ENCODE measurements around the gene UGT2A3. TPM values are rescaled to one million over a fixed set of nuclear protein-coding genes. Genes with fewer than 3 reads are reported as not detected.

UGT2A3 gene
- total RNA-seq, 1 donor from 2014 or later = not detected

GRCh38 chr4:68953056-68953596, 1.5 kb upstream of the UGT2A3 start:
- Histone ChIP-seq H3K27ac (no peak overlapping the region), H3K36me3 (no peaks in the 10 kb centered on the region), H3K27me3 (ENCODE audit: low read depth) (no peaks in the 10 kb centered on the region), H3K4me1 (no peaks in the 10 kb centered on the region), H3K9me3 (no peaks in the 10 kb centered on the region), H3K4me3 (no peak overlapping the region)
- ATAC-seq (no peak), DNase-seq (no peak)
- intact Hi-C loops (cut with DNase I) = no loop called here
- no peak for TF ChIP-seq CTCF (IDR thresholded peaks at IDR 0.05)

GRCh38 chr4:68951806-68952585, 392 bp upstream of the UGT2A3 start:
- intact Hi-C loops (cut with DNase I) = no loop called here
- Histone ChIP-seq H3K4me3 (no peak overlapping the region), H3K9me3 (no peaks in the 10 kb centered on the region), H3K27me3 (ENCODE audit: low read depth) (no peaks in the 10 kb centered on the region), H3K36me3 (no peaks in the 10 kb centered on the region), H3K27ac (no peak overlapping the region), H3K4me1 (no peaks in the 10 kb centered on the region)
- DNase-seq (no peak), ATAC-seq (no peak)
- TF ChIP-seq CTCF (IDR thresholded peaks at IDR 0.05) = no peak

- Histone ChIP-seq H3K27ac (no peak overlapping the region), H3K27me3 (ENCODE audit: low read depth) (no peaks in the 10 kb centered on the region), H3K4me3 (no peak overlapping the region), H3K4me1 (no peaks in the 10 kb centered on the region), H3K36me3 (no peaks in the 10 kb centered on the region), H3K9me3 (no peaks in the 10 kb centered on the region)
- no peak for DNase-seq
- intact Hi-C loops (cut with DNase I) = no loop called here
- TF ChIP-seq CTCF (IDR thresholded peaks at IDR 0.05) = no peak
- no peak for ATAC-seq
These were observed 1.6 kb downstream of the UGT2A3 start for GRCh38 chr4:68950033-68950432.

GRCh38 chr4:68948985-68949384, 2.6 kb downstream of the UGT2A3 start:
- intact Hi-C loops (cut with DNase I) = no loop called here
- Histone ChIP-seq H3K27me3 (ENCODE audit: low read depth) (no peaks in the 10 kb centered on the region), H3K9me3 (no peaks in the 10 kb centered on the region), H3K27ac (no peak overlapping the region), H3K4me1 (no peaks in the 10 kb centered on the region), H3K4me3 (no peak overlapping the region), H3K36me3 (no peaks in the 10 kb centered on the region)
- no peak for ATAC-seq
- TF ChIP-seq CTCF (IDR thresholded peaks at IDR 0.05) = no peak
- no peak for DNase-seq

GRCh38 chr4:68948044-68948743, 3.4 kb downstream of the UGT2A3 start:
- ATAC-seq (no peak), DNase-seq (no peak)
- H3K27me3 ChIP-seq (ENCODE audit: low read depth) = no peaks in the 10 kb centered on the region
- no peaks in the 10 kb centered on the region for H3K9me3 ChIP-seq
- no peak for TF ChIP-seq CTCF (IDR thresholded peaks at IDR 0.05)
- no peaks in the 10 kb centered on the region for H3K4me1 ChIP-seq
- H3K4me3 ChIP-seq = no peak overlapping the region
- intact Hi-C loops (cut with DNase I) = no loop called here
- H3K36me3 ChIP-seq = no peaks in the 10 kb centered on the region
- no peak overlapping the region for H3K27ac ChIP-seq
